Measurements from ENCODE around the gene INPP5A. TPM values are rescaled to one million over a fixed set of nuclear protein-coding genes. Genes with fewer than 3 reads are reported as not detected.

INPP5A gene
- total and polyA plus RNA-seq, 9 of the 15 experiments (the other 6 are each of a cell fraction or from before 2014, with no cell fraction given), result 0.66 to 11.6 (median 7.7) TPM

DNA sequence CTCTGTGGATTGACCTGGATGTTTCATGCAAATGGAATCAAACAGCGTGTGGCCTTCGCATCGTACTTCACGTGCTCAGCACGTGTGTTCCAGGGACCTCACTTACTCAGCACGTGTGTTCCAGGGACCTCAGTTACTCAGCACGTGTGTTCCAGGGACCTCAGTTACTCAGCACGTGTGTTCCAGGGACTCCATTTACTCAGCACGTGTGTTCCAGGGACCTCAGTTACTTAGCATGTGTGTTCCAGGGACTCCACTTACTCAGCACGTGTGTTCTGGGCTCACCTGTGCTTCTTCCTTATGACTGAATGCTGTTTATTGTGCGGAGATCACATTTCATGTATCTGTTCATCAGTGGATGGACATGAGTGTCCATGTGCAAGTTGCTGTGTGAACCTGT is 22.0 kb downstream of the INPP5A start (continued):
- TF ChIP-seq MGA (IDR thresholded peaks at IDR 0.05) (peak; percentile 35), ARID4B (CRISPR knock-in tag; IDR thresholded peaks at IDR 0.05) (0 out of 2 replicates have a peak, but pooled peaks have one; percentile 26), SMAD3 (CRISPR knock-in tag; conservative IDR thresholded peaks at IDR 0.05) (no peak), ZNF217 (CRISPR knock-in tag; IDR thresholded peaks at IDR 0.05) (no peak)

Data from K562 (cell line).